PC-9 (cell line): ENCODE results near the gene PPY. TPM values are rescaled to one million over a fixed set of nuclear protein-coding genes. Genes with fewer than 3 reads are reported as not detected.

ENCODE experiments used
- BruUV-seq: library from RNA; stranded (reverse); fragments of 400-500 nt; replicated peaks from 2 replicates; lab custom pipeline; 2021; lab: Mats Ljungman, UMichigan
- CTCF ChIA-PET: fragments of 300-600 bp; sonication (Branson Sonifier 250); formaldehyde crosslinking; loops from one replicate; lab custom pipeline; 2022; ENCODE audit warnings: antibody characterized with exemption; lab: Charles Lee
- POLR2A ChIA-PET: fragments of 300-600 bp; sonication (Branson Sonifier 250); formaldehyde crosslinking; loops from one replicate; lab custom pipeline; 2022; ENCODE audit warnings: antibody characterized with exemption; ENCODE audit not compliant: unreplicated experiment; lab: Charles Lee
- DNase-seq, 2 experiments: peaks; one replicate each; pipeline versions ENCODE4 v3.0.0 to v3.0.0-alpha.2; 2015 to 2022; ENCODE audit warnings: mixed read lengths in 1 of 2
- H2AFZ ChIP-seq: fragments of 200-600 bp; sonication (generic); 2 replicates; pipeline ENCODE4 v1.8.1; 2017; ENCODE audit warnings: antibody characterized with exemption
- H3F3A ChIP-seq: fragments of 200-600 bp; sonication (generic); 2 replicates; pipeline ENCODE4 v1.8.1; 2017; ENCODE audit warnings: antibody characterized with exemption, mild to moderate bottlenecking, low read depth; ENCODE audit not compliant: insufficient read depth
- H3K27ac ChIP-seq: fragments of 200-600 bp; sonication (generic); 2 replicates; pipeline ENCODE4 v1.6.1; 2016; ENCODE audit warnings: mixed run types
- H3K27me3 ChIP-seq: fragments of 200-600 bp; sonication (generic); 2 replicates; pipeline ENCODE4 v1.6.1; 2016; ENCODE audit warnings: low read depth, mixed run types; ENCODE audit not compliant: insufficient read depth
- H3K36me3 ChIP-seq: fragments of 200-600 bp; sonication (generic); 2 replicates; pipeline ENCODE4 v1.6.1; 2016; ENCODE audit warnings: low read depth, mixed run types
- H3K4me1 ChIP-seq: fragments of 200-600 bp; sonication (generic); replicated peaks from 2 replicates; pipeline ENCODE4 v1.6.1; 2016; ENCODE audit warnings: mixed run types; ENCODE audit not compliant: insufficient read depth
- H3K4me2 ChIP-seq: fragments of 200-600 bp; sonication (generic); 2 replicates; pipeline ENCODE4 v1.6.1; 2017; ENCODE audit warnings: mixed run types
- H3K4me3 ChIP-seq: fragments of 200-600 bp; sonication (generic); 2 replicates; pipeline ENCODE4 v1.6.1; 2016; ENCODE audit warnings: mixed run types
- H3K79me2 ChIP-seq: fragments of 200-600 bp; sonication (generic); 2 replicates; pipeline ENCODE4 v1.6.1; 2017; ENCODE audit warnings: low read depth, mixed run types
- H3K9me2 ChIP-seq: fragments of 200-600 bp; sonication (generic); 2 replicates; pipeline ENCODE4 v1.8.1; 2017; ENCODE audit warnings: mild to moderate bottlenecking; ENCODE audit not compliant: insufficient read depth
- H3K9me3 ChIP-seq: fragments of 200-600 bp; sonication (generic); 2 replicates; pipeline ENCODE4 v1.8.1; 2016; ENCODE audit warnings: low read depth; ENCODE audit not compliant: insufficient read depth
- H4K20me1 ChIP-seq: fragments of 200-600 bp; sonication (generic); 2 replicates; pipeline ENCODE4 v1.8.1; 2017; ENCODE audit not compliant: insufficient read depth
- CTCF ChIP-seq: fragments of 200-600 bp; sonication (generic); conservative IDR thresholded peaks from 2 replicates; pipeline ENCODE4 v1.6.1; 2017; ENCODE audit warnings: mixed run types, antibody characterized with exemption, mild to moderate bottlenecking, moderate library complexity
- EZH2 ChIP-seq: fragments of 200-600 bp; sonication (generic); IDR thresholded peaks from 2 replicates; pipeline ENCODE4 v1.8.0; 2017; ENCODE audit warnings: antibody characterized with exemption, low read depth
- intact Hi-C: fragments of 100-400 bp; cut with micrococcal nuclease; formaldehyde crosslinking; loops from one replicate; pipeline ENCODE4 v1.10.0; 2022; ENCODE audit not compliant: unreplicated experiment
- total RNA-seq: library from RNA; stranded (reverse); gene quantifications from 2 replicates; pipeline ENCODE4 v1.2.3, GENCODE V29; 2021

Gene PPY
- total RNA-seq, 1 experiment from 2014 or later = not detected

- H3K4me2 ChIP-seq = no peak overlapping the region
- H3K27ac ChIP-seq = no peak overlapping the region
- peaks cover 32% of the 10 kb centered on the region for H3K27me3 ChIP-seq
- POLR2A ChIA-PET = no interaction called here
- H2AFZ ChIP-seq = no peak overlapping the region
- no peaks in the 10 kb centered on the region for H3K9me3 ChIP-seq
- no peaks in the 10 kb centered on the region for H3K79me2 ChIP-seq
- no peaks in the 10 kb centered on the region for H3K4me1 ChIP-seq
- intact Hi-C loops = no loop called here
- no peaks in the 10 kb centered on the region for H3K36me3 ChIP-seq
- no peaks in the 10 kb centered on the region for H3K9me2 ChIP-seq
- CTCF ChIA-PET = no interaction called here
- peaks cover 5% of the 10 kb centered on the region; the same call in 1 of the 2 replicates for H3F3A ChIP-seq
- no peak for TF ChIP-seq EZH2
- no peak for TF ChIP-seq CTCF
- no peak for DNase-seq
- H4K20me1 ChIP-seq = no peaks in the 10 kb centered on the region; the same call in 1 of the 2 replicates
- H3K4me3 ChIP-seq = no peak overlapping the region
- no TSS peak for BruUV-seq
Measured at GRCh38 chr17:43913584-43913983, 28.7 kb downstream of the PPY start.

DNA sequence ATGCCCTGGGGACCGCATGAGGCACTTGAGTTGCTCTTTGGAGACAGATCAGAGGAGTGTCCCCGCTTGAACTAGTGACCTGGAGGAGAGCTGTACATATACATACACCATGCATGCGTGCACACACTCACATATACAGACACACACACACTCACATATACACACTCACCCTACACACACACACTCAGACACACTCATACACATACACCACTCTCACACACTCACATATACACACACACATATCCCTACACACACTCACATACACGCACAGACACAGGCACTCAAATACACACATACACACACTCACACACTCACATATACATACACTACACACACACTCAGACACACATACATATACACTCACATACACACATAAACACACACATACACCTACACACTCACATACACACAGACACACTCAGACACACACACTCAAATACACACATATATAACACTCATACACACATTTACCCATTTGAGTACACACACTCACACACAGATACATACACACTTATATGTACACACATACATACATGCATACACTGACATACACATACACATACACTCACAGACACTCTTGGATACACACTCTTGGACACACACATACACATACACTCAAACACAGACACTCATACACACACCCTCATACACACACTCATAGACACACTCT, 29.5 kb downstream of the PPY start:
- no peak for DNase-seq
- POLR2A ChIA-PET = no interaction called here
- no TSS peak for BruUV-seq
- TF ChIP-seq EZH2 = no peak
- TF ChIP-seq CTCF = no peak
- no peaks in the 10 kb centered on the region for H3K9me3 ChIP-seq
- no peaks in the 10 kb centered on the region for H3K9me2 ChIP-seq
- H3K36me3 ChIP-seq = no peaks in the 10 kb centered on the region
- no peak overlapping the region for H3K27ac ChIP-seq
- H3K79me2 ChIP-seq = no peaks in the 10 kb centered on the region
- H3K4me2 ChIP-seq = no peak overlapping the region
- CTCF ChIA-PET = no interaction called here
- intact Hi-C loops = no loop called here
- no peak overlapping the region for H2AFZ ChIP-seq
- no peaks in the 10 kb centered on the region for H3K4me1 ChIP-seq
- H3K4me3 ChIP-seq = no peak overlapping the region
- H4K20me1 ChIP-seq = no peaks in the 10 kb centered on the region; the same call in 1 of the 2 replicates
- H3F3A ChIP-seq = peaks cover 5% of the 10 kb centered on the region; the same call in 1 of the 2 replicates
- H3K27me3 ChIP-seq = peaks cover 40% of the 10 kb centered on the region

DNA sequence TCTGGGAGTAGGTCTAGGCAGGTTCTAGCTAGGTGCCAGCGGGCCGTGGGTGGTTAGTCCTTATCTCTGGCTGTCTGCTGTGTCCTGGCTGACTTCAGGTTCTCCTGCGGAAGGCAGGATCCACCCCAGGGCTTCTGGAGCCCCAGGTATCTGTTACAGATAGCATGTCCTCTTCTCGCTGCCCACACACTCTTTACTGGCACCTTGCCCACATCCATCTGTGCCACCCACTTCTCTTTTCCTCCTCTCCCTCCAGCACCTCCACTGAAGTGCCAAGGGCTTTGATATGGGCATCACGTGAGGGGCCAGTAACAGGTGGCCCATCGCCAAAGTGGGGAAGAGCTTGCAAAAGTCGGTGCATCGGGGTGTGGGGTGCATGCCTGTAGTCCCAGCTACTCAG, 30.4 kb downstream of the PPY start:
- POLR2A ChIA-PET = no interaction called here
- no peak overlapping the region for H3K27ac ChIP-seq
- no peaks in the 10 kb centered on the region for H3K4me1 ChIP-seq
- CTCF ChIA-PET = no interaction called here
- no peak overlapping the region for H3K4me3 ChIP-seq
- TF ChIP-seq EZH2 (no peak), CTCF (no peak)
- no peak for DNase-seq
- no peaks in the 10 kb centered on the region for H3K36me3 ChIP-seq
- no peaks in the 10 kb centered on the region; the same call in 1 of the 2 replicates for H4K20me1 ChIP-seq
- H3K4me2 ChIP-seq = no peak overlapping the region
- H3K79me2 ChIP-seq = no peaks in the 10 kb centered on the region
- peaks cover 5% of the 10 kb centered on the region; the same call in 1 of the 2 replicates for H3F3A ChIP-seq
- H3K27me3 ChIP-seq = peaks cover 47% of the 10 kb centered on the region
- no peaks in the 10 kb centered on the region for H3K9me2 ChIP-seq
- H2AFZ ChIP-seq = no peak overlapping the region
- H3K9me3 ChIP-seq = no peaks in the 10 kb centered on the region
- intact Hi-C loops = no loop called here
- no TSS peak for BruUV-seq
